Stimulated activated CD4-positive, alpha-beta T cell treated with anti-CD3 and anti-CD28 coated beads, TNF-alpha, amount 100 ng/mL, for 4 hours (primary cell): ENCODE data around the gene FOXL1.

Experiments
- DNase-seq, 3 experiments: peaks; one replicate each; pipeline ENCODE4 v3.0.0-alpha.2; 2020; ENCODE audit warnings: low read depth in 3 of 3

Gene FOXL1

GRCh38 chr16:86568677-86569623 lies 9.4 kb upstream of the FOXL1 start:
- DNase-seq = no peak

DNA sequence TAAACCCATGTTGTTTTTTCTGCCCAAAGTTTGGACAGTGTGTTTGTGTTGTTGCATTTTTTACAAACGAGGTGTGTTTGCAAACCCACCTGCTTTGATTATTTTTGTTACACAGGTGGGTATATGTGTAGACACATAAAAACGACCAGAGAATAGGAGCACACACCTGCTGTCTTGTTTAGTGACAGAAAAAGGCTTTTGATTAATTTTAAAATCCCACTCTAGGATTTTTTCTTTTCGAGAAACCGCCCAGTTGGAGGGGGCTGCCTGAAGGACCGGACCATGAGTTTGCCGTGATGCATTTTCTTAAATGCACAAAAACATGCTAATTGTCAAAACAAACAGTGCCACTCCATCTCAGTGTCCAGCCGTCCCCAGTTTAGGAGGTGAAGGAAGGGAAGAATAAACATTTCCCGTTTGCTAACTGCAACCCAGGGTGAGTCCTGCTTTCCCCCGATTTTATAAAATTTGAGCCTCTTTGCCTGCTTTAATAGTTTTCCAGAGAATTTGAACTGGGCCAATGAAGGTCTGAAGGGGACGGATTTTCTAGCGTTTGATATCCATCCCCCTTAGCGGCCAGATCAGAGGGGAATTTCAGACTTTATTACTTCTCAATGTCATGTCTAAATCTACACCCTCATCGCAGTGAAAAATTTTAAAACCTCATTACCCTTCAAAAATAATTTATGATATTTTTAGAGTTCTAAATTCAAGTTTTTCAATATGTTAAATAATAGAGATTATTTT lies 8.5 kb upstream of the FOXL1 start:
- DNase-seq = no peak

DNA sequence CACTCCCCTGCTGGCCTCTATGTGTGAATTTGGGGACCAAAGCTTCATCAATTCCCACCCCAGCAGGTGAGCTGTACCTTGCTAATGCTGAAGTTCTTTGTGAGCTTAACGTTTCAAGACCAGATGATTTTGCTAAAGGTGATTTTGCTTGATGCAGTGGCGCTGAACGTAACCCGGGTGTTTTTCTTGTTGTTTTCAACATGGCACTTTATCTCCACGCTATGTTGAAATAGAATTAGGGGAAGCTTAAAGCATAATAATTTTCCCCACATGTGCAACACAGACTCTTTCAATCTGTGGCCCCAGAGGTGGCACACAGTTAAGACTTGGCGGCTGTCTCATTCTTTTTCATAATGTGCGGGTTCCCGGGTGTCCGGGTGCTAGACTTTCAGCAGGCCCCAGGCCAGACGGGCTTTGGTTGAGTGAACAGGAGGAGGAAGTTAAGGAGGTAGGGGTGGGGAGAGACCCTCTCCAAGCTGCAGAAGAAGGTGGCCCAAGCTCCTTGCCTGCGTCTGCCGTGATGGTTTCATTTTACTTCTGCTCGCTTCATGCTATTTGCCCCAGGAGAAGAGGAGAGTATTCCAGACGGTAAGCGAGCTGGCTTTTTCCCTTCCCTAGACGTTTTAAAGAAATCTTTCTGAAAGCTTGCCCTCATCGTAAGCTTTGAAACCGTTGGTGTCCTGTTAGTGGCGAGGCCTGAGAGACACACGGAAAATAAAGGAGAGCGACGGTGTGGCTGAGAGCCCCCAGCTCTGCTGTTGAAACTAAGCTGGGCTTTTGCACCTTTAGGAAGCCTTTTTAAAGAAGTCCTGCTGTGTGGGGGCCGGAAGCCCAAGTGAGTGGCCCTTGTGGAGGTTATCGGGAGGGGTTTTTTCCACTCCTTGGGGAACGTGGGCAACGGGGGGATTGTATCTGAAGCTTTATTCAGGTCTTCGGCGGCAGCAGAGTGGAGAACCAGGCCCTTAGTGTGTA lies 7.5 kb upstream of the FOXL1 start:
- DNase-seq = no peak

GRCh38 chr16:86571530-86571915 lies 6.8 kb upstream of the FOXL1 start:
- DNase-seq = no peak

DNA sequence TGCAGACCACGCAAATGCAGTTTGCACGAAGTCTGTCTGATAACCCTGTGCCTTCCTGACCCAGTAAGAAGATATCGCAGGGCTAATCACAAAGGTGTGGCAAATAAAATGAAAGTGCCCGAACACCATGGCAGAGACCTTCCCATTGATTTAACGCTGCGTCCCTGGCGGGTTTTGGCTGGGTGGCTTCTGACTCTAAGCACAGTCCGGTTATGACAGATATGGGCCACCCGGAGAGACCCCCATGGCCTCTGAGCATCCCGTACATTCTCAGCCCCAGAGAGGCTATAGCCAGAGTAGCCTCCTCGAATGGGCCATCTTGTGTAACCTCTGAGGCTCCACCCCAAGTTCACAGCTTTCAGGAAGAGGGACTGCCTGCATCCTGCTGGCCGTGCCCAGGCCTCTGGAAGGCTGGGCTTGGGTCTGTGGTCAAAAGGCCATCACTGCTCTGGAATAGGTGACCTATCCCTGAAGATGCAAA lies 6.3 kb upstream of the FOXL1 start:
- no peak for DNase-seq

- DNase-seq = no peak
Measured at GRCh38 chr16:86572606-86573005, 5.7 kb upstream of the FOXL1 start.

DNA sequence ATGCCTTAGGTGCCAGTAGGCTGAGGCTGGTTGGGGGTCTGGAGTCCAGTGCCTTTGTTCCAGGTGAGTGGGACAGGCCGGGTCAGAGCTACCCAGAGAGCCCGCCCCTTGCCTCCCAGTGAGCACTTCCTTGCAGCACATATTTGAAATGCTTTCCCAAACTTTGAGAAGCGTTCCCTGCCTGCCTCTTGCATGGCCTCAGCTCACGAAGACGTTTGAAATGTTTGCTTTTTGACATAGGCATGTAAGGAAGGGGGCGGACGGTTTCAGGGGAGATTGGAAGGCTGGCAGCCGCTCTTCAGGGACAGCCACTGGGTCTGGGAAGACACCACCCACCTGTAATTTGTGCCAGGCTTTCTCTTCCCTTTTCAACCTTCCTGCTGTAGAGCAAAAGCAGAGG lies 5.1 kb upstream of the FOXL1 start:
- DNase-seq = no peak

DNA sequence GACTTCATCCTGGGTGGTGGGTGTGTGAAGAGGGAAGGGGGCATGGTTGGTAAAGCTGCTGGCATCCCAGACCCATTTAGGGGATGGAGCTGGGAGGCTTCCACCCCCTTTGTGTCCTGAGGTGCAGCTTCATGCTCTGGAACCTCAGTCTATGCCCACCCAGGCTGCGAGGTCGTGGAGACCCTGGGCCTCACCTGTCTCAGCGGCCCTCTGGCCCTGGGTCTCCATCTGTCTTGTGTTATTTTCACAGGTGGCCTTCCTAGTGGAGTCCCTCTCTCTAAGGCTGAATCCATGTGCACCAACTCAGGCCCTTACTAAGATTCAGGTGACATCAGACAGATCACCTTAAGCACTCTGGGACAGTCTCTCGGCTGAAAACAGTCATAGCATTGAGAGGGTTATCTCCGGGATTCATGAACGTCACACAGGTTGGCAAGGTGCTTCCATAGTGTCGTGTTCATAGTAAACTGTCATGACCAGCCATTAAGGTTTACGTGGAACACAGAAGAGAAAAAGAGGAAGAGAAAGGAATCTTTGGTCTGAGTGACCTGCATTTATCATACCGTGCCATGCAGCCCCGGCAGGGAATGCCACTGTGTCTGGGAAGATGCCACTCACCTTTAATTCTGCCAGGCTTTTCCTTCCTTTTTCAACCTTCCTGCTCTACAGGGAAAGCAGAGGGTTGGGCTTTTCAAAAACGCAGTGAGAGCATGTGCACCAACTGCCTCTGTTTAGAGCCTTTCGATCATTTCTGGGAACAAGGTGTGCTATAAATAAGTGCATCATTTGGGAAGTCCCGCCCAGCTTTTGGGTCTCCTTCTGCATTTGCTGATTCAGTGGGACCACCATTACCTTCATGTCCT lies 4.5 kb upstream of the FOXL1 start:
- DNase-seq = no peak

DNA sequence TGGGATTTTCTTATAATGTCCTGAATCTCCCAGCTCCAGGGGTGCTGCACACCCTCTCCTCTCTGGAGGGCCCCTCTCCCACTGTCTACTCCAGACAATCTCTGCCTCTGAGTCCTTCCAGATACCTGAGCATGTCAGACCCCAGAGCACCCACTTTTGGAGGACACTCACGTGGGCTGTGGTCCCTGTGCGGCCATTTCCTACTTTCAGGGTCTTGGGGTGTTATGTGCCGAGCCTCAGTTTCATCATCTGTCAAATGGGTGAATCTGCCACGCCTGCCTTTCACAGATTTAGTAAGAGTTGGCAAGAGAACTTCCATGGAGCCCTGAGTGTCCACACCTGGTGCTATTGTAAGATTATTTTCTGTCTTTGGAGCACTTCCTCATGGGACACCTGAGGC lies 3.7 kb upstream of the FOXL1 start:
- DNase-seq = no peak

DNA sequence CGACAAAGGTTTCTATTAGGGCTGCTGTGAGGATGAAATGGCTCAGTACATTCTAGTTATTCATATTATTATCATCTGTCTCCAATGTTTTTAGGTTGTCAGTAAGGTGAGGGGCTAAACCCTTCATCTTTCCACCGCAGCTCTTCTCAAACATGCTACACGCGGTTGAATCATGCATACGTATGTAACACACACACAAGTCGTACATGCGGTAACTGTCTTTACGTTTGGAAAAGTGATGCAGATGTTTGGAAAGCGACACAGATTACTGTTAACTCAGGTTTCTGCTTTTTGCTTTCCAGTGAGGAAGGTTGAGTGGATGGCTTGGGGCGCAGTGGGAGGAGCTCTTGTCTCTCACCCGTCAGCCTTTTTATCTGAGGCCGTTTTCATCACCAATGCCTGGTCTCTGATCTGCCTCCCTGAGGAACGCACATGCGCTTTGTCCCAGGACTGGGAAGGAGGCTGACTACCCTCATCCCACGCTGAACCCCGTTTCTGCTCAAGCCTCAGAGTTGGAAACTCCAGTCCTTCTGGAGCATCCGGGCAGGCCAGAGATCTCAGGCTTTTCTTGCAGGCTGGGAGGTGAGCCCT lies 3.2 kb upstream of the FOXL1 start:
- no peak for DNase-seq

GRCh38 chr16:86575754-86576557 lies 2.4 kb upstream of the FOXL1 start:
- no peak for DNase-seq

GRCh38 chr16:86576591-86577313 lies 1.6 kb upstream of the FOXL1 start:
- DNase-seq = no peak

DNA sequence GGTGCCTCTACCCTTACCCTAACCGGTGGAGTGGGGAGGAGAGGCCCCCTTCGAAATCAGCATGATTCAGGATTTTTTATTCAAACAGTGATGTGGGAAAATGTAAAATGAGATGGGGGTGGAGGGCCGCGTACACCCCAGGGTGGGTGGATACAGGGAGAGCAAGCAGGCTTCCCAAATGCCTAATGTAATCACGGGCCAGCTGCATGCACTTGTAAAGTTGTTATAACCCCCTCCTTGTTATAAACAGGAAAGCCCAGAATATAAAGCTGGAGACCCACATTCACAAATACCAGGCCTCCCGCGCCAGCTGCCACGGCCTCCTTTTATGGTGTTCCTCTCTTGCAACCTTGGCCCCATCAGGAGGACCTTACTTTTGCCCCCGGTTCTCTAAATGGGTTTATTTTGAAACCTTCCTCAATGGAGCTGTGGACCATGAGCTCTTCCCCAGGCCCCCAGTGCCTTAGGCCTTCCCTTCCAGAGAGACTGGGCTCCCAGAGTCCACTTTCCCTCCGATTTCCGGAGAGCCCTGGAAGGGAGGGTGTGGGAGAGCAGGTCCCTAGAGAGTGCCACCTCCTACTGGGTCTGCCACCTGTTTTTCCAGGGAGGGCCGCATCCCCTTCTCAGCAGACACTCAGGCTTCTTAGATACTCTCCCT lies 906 bp upstream of the FOXL1 start:
- DNase-seq = no peak

DNA sequence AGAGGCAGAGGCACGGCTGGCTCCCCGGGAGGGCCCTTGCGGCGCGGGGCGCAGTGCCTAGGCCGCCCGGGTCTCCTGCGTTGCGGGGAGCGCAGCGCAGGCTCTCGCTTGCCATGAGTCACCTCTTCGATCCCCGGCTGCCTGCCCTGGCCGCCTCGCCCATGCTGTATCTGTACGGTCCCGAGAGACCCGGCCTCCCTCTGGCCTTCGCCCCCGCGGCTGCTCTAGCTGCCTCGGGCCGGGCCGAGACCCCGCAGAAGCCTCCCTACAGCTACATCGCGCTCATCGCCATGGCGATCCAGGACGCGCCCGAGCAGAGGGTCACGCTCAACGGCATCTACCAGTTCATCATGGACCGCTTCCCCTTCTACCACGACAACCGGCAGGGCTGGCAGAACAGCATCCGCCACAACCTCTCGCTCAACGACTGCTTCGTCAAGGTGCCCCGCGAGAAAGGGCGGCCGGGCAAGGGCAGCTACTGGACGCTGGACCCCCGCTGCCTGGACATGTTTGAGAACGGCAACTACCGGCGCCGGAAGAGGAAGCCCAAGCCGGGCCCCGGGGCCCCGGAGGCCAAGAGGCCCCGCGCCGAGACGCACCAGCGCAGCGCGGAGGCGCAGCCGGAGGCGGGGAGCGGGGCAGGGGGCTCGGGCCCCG lies 390 bp downstream of the FOXL1 start:
- DNase-seq = no peak

- DNase-seq = no peak
Measured at GRCh38 chr16:86579268-86580062, 1.1 kb downstream of the FOXL1 start.

DNA sequence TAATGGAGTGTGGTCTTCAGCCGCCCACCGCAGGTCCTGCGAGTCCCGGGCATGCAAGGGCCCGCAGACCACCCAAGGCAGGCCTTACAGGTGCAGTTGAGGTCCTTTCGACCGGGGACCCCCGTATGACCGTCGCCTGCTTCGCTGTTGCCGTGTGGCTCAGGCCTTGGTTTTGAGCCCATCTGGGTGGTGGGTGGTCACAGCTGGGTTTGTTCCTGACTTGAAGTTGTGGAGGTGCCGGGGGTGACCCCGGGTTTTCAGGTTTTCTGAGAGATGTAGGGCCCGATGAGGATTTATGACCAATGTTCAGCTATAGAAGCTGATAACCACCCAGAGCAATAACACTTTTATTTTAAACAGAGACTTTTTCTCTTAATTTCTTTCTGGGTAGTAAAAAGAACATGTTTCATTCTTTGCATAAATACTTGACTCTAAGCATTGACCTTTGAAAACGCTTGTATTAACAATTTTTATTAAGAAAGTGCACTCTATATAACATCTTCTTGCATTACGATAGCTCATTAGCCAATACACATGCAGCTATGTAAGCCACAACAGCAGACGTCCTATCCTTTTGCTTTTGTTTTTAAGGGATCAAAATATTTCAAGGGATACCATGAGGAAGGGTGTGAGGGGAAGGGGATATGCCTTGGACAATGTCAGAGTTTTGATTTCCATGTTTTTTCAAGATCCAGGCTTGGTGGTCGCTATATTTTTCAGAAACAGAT lies 1.9 kb downstream of the FOXL1 start:
- no peak for DNase-seq
